ENCODE data around the gene ZDHHC12. TPM values are rescaled to one million over a fixed set of nuclear protein-coding genes. Genes with fewer than 3 reads are reported as not detected.
"Not testable (repeated sequence)": the region's sequence is repeated elsewhere in the genome, so short reads cannot be mapped to it uniquely, and the experiment has no call there.

Gene ZDHHC12
- total and polyA plus RNA-seq, 2 donors (not counting 3 experiments of a cell fraction or from before 2014, with no cell fraction given): 28.8 to 62.0 TPM

GRCh38 chr9:128693738-128694137, 30.2 kb downstream of the ZDHHC12 start:
- H4K20me1 ChIP-seq (replicated peaks; ENCODE audit: control insufficient read depth, extremely low read depth, insufficient read depth, low read length); H3K9me1 ChIP-seq (replicated peaks; ENCODE audit: control insufficient read depth, extremely low read depth, insufficient read depth, low read length); H3K27me3 ChIP-seq (ENCODE audit: control insufficient read depth in 2 of 2, insufficient read depth in 2 of 2, low read length in 2 of 2); DNase-seq (ENCODE audit: low read depth, low spot score); H2AFZ ChIP-seq (ENCODE audit: low read depth, low read length); BruUV-seq (replicated peaks); H3K4me2 ChIP-seq (ENCODE audit: insufficient read depth, low read length); H3K9me3 ChIP-seq (replicated peaks; ENCODE audit: control insufficient read depth, insufficient read depth, low read length); H3K9ac ChIP-seq (replicated peaks; ENCODE audit: extremely low read depth, insufficient read depth, low read length); H3K4me1 ChIP-seq (ENCODE audit: control insufficient read depth, extremely low read depth, insufficient read depth, low read length); POLR2A ChIA-PET; intact Hi-C loops (cut with micrococcal nuclease); H3K4me3 ChIP-seq (replicated peaks in 1 of 3; ENCODE audit: insufficient read depth in 1 of 3, low read depth in 1 of 3, low read length in 3 of 3); dilution Hi-C loops (cut with MboI; ENCODE audit: extremely low pct_ligation_motif_present, low sequenced_read_pairs); FAIRE-seq; H3K27ac ChIP-seq (ENCODE audit: insufficient read depth, low read depth, low read length): not testable (repeated sequence)
- CTCF ChIA-PET: interaction anchor here (1.8 to 2.1 kb wide), 2 partner anchors 9 to 58 kb away, joined by 5 to 12 read pairs; partner anchors contain the start of gene PKN3
- peaks cover 50% of the 10 kb centered on the region for H3K79me2 ChIP-seq (ENCODE audit: control insufficient read depth, insufficient read depth, low read length)
- H3K36me3 ChIP-seq (ENCODE audit: control insufficient read depth in 2 of 2, extremely low read depth in 1 of 2, insufficient read depth in 2 of 2, low read length in 2 of 2): peaks cover 19 to 32% of the 10 kb centered on the region in 2 experiments

GRCh38 chr9:128690684-128691034, 33.3 kb downstream of the ZDHHC12 start:
- H3K79me2 ChIP-seq (ENCODE audit: control insufficient read depth, insufficient read depth, low read length): peaks cover 48% of the 10 kb centered on the region
- TF ChIP-seq JUN (IDR thresholded peaks at IDR 0.05; ENCODE audit: borderline replicate concordance, insufficient read depth, insufficient read length, low read depth) (no peak), CTCF (IDR thresholded peaks at IDR 0.05; ENCODE audit: extremely low read depth in 1 of 2, insufficient read depth in 1 of 2, low read depth in 1 of 2, low read length in 2 of 2) (no peak), EZH2 (IDR thresholded peaks at IDR 0.05; ENCODE audit: borderline replicate concordance, low read depth, low read length, severe bottlenecking) (no peak), POLR2A (IDR thresholded peaks at IDR 0.05; ENCODE audit: low read depth, low read length) (no peak), FOS (IDR thresholded peaks at IDR 0.05; ENCODE audit: borderline replicate concordance, insufficient read depth, low read length) (no peak), MYC (IDR thresholded peaks at IDR 0.05; ENCODE audit: low read depth, low read length) (no peak), GATA2 (IDR thresholded peaks at IDR 0.05; ENCODE audit: insufficient read depth, insufficient read length, low read depth, low read length) (no peak), POLR2AphosphoS5 (IDR thresholded peaks at IDR 0.05; ENCODE audit: insufficient read depth, low read depth, low read length) (no peak), MAX (IDR thresholded peaks at IDR 0.05; ENCODE audit: insufficient read depth, insufficient read length) (no peak)
- FAIRE-seq: no peak
- H4K20me1 ChIP-seq (replicated peaks; ENCODE audit: control insufficient read depth, extremely low read depth, insufficient read depth, low read length): peaks cover 5% of the 10 kb centered on the region
- peaks cover 12% of the 10 kb centered on the region for H3K4me1 ChIP-seq (ENCODE audit: control insufficient read depth, extremely low read depth, insufficient read depth, low read length)
- ChIA-PET POLR2A (no interaction called here), CTCF (interaction anchor here (1.7 to 2.0 kb wide), 2 partner anchors 11 to 12 kb away, joined by 6 to 8 read pairs; partner anchors contain the start of gene PKN3)
- H3K4me2 ChIP-seq (ENCODE audit: insufficient read depth, low read length): peak overlapping the region; percentile 95
- no TSS peak for BruUV-seq (replicated peaks)
- H3K36me3 ChIP-seq (ENCODE audit: control insufficient read depth in 2 of 2, extremely low read depth in 1 of 2, insufficient read depth in 2 of 2, low read length in 2 of 2): peaks cover 17 to 22% of the 10 kb centered on the region in 2 experiments
- no peaks in the 10 kb centered on the region for H3K27me3 ChIP-seq (ENCODE audit: control insufficient read depth in 2 of 2, insufficient read depth in 2 of 2, low read length in 2 of 2)
- H3K27ac ChIP-seq (ENCODE audit: insufficient read depth, low read depth, low read length): peak overlapping the region; percentile 39
- H2AFZ ChIP-seq (ENCODE audit: low read depth, low read length): no peak overlapping the region
- dilution Hi-C loops (cut with MboI; ENCODE audit: extremely low pct_ligation_motif_present, low sequenced_read_pairs) (no loop called here), intact Hi-C loops (cut with micrococcal nuclease) (no loop called here)
- H3K9me3 ChIP-seq (replicated peaks; ENCODE audit: control insufficient read depth, insufficient read depth, low read length): no peaks in the 10 kb centered on the region
- H3K4me3 ChIP-seq (replicated peaks in 1 of 3; ENCODE audit: insufficient read depth in 1 of 3, low read depth in 1 of 3, low read length in 3 of 3): peak overlapping the region; percentile 50 to 79 (median 78)
- peak overlapping the region; percentile 81 for H3K9ac ChIP-seq (replicated peaks; ENCODE audit: extremely low read depth, insufficient read depth, low read length)
- no peak for DNase-seq (ENCODE audit: low read depth, low spot score)
- H3K9me1 ChIP-seq (replicated peaks; ENCODE audit: control insufficient read depth, extremely low read depth, insufficient read depth, low read length): no peaks in the 10 kb centered on the region
